Measurements from ENCODE around the gene ZG16. TPM values are rescaled to one million over a fixed set of nuclear protein-coding genes. Genes with fewer than 3 reads are reported as not detected.

The ZG16 gene
- total and polyA plus RNA-seq, 8 donors = 0.06 to 0.10 (median 0.07) TPM; not detected in 3

- no peak for TF ChIP-seq CTCF (IDR thresholded peaks at IDR 0.05)
- intact Hi-C loops (cut with DNase I) = no loop called here
- Histone ChIP-seq H3K4me1 (peaks cover 20 to 43% of the 10 kb centered on the region in 2 donors), H3K27ac (peak overlapping the region; percentile 98), H3K9me3 (no peaks in the 10 kb centered on the region), H3K4me3 (peak overlapping the region; percentile 84 to 90), H3K36me3 (peaks cover 0 to 35% of the 10 kb centered on the region in 2 donors), H3K27me3 (no peaks in the 10 kb centered on the region)
- DNase-seq (peak in 2 of 4 donors; percentile 38 to 76), ATAC-seq (peak; percentile 15)
Observed at GRCh38 chr16:29804455-29805231, 26.6 kb downstream of the ZG16 start.

GRCh38 chr16:29805232-29806098, 27.4 kb downstream of the ZG16 start:
- ATAC-seq = peak; percentile 86
- Histone ChIP-seq H3K4me3 (peak overlapping the region; percentile 84 to 90), H3K9me3 (no peaks in the 10 kb centered on the region), H3K36me3 (peaks cover 0 to 35% of the 10 kb centered on the region in 2 donors), H3K4me1 (peaks cover 24 to 51% of the 10 kb centered on the region in 2 donors), H3K27ac (peak overlapping the region; percentile 98), H3K27me3 (no peaks in the 10 kb centered on the region)
- intact Hi-C loops (cut with DNase I) = no loop called here
- peak; percentile 97 to 99 (median 98) for DNase-seq
- TF ChIP-seq CTCF (IDR thresholded peaks at IDR 0.05) = no peak

GRCh38 chr16:29806099-29806579, 28.1 kb downstream of the ZG16 start, which contains the start of gene MAZ:
TSS of gene MAZ (plus strand) at chr16:29806529. CDS start at chr16:29806702, 173 bp downstream.
- intact Hi-C loops (cut with DNase I) = no loop called here
- ATAC-seq = peak; percentile 0
- TF ChIP-seq CTCF (IDR thresholded peaks at IDR 0.05) = no peak

GRCh38 chr16:29806641-29807425, 28.8 kb downstream of the ZG16 start:
- ATAC-seq (no peak), DNase-seq (peak in 2 of 4 donors; percentile 43 to 89)
- peak overlapping the region; percentile 50 to 73 for H3K4me3 ChIP-seq
- no peaks in the 10 kb centered on the region for H3K9me3 ChIP-seq
- no peak for TF ChIP-seq CTCF (IDR thresholded peaks at IDR 0.05)
- H3K4me1 ChIP-seq = peaks cover 32 to 64% of the 10 kb centered on the region in 2 donors
- H3K36me3 ChIP-seq = peaks cover 0 to 22% of the 10 kb centered on the region in 2 donors
- peak overlapping the region; percentile 94 to 95 for H3K27ac ChIP-seq
- intact Hi-C loops (cut with DNase I) = no loop called here
- H3K27me3 ChIP-seq = peaks cover 0 to 6% of the 10 kb centered on the region in 2 donors

More at GRCh38 chr16:29806099-29806579, 28.1 kb downstream of the ZG16 start, which contains the start of gene MAZ:
- H3K27me3 ChIP-seq = no peaks in the 10 kb centered on the region
- peak within 1 kb of the TSS; percentile 98 for H3K27ac ChIP-seq
- DNase-seq = peak in 2 of 4 donors; percentile 92
- peaks cover 0 to 29% of the 10 kb centered on the region in 2 donors for H3K36me3 ChIP-seq
- H3K9me3 ChIP-seq = no peaks in the 10 kb centered on the region
- peaks cover 29 to 58% of the 10 kb centered on the region in 2 donors for H3K4me1 ChIP-seq
- peak within 1 kb of the TSS; percentile 84 to 90 for H3K4me3 ChIP-seq
